ENCODE data around the gene ZEB2.

Gene ZEB2

DNA sequence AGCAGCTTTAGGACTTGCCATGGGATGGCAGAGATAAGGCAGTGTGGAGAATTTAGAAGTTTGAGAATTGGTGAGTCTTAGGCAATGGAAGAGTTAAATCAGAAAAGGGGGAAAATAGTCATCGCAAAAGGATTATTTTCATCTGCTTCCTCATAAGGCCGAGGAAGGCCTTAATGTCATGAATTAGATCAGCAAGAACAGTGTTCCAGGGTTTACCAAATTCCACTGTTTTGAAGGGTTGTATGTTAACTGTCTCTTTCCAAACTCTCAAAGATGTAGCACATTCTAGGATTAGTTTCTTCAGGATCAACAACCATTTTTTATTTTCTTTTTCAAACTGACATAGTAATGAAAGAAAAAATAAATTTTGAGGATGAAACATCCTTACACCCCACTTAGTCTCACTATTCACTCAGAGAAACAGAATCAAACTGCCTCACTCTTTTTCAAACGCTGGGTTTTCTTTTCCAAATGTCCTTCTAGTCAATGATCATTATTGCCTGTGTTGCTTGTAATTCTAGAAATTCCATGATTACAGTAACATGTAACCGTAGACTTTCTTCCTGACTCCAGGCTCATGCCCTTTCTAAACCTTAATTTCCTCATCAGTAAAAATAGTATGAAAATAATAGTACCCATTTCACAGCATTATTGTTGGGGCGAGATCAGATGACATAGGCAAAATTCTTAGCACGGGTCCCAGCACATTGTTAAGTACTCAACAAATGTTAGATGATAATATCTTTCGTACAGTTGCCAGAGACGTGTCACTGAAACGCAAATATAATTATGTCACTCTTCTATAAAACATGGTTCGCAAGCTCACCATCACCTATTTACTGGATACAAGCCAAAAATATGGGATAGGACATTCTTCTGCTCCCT lies 23.6 kb downstream of the ZEB2 start:
- DNase-seq (ENCODE audit: extremely low read depth in 1 of 2, low read depth in 1 of 2) = no peak

DNA sequence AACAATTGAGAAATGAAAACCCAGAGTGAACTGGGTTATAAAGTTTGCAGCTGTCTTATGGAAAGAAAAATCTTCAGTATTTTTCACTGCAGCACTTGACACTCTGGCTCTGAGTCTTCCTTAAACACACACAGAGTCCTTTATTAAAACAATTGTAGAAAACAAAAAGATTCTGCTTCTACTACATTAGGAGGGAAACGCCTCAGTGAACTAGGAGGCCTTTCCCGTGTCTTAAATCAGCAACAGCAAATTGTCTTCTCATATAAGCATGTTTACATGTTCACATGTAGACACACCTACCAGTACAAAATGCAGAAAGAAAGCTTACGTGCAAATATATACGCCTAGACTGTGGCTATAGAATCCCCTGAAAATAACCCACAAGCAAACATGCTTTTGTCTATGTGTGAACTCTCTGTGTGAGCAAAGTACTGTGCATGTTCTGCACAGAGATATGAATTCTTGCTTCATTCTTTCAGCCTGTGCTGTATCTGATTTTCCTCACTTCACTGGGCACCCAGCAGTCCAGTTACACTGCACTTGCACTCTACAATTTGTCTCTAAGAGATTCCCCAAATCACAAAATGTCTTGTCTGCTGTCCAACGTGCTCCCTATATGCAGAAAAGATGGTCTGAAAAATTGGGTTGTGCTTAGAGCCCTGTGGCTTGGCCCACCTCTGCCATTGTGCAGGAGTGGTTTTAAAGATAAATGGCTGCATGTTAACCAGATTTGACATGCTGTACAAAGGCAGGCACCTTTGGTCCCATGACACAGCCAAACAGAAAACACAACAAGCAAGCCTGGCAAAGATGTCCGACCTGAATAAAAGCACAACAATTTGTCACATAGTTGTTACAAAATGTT lies 24.5 kb downstream of the ZEB2 start:
- no peak for DNase-seq (ENCODE audit: extremely low read depth in 1 of 2, low read depth in 1 of 2)

DNA sequence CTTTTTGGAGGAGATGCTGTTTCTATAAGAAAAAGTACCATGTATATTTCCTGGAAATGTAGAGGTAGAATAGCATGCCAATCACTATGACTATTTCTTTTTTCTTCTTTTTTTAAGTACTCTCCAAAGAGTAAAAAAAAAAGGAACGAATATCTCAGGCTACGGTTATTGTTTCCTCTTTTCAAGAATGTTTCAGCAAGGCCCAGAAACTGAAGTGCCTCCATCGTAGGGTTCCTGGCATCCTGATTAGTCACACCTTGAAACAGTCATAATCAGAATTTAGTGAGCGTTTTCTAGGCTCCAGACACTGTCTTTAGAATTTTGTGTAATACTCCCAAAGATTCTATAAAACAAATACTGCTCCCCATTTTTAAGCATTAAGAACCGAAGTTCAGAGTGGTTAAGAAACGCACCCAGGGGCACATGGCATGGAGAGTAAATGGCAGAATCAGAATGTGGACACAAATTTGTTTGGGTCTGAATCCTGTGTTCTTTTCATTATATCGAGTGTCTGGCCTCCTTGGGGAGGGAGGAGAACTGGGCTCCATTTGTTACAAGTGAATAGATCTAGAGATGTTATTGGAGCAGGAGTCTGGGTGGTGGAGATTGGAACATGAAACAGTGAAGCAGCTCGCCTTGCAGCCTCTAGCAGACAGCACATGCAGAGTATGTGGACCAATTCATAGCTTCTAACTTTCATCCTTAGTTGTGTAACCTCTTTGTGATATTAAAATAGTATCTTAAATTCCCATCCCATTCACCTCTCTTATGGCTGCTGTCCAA lies 26.7 kb downstream of the ZEB2 start:
- DNase-seq (ENCODE audit: extremely low read depth in 1 of 2, low read depth in 1 of 2) = no peak

DNA sequence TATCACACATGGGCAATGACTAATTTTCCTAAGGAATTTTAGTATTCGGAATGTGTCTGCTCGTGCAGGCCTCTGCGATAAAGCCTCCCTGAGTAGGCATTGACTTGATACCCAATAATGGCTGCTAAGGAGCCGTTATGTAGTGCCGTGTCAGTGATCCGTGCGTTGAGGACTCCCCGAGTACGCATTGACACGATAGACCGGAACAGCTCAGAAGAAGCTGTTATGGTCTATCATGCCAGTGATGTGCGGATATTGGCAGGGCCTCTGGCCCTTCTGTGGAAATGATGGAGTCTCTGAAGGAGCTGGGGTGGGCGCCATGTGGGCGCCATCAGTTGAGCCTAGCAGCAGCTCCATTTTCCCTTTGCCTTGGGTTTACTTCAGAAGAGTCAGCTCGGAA lies 29.1 kb downstream of the ZEB2 start:
- DNase-seq (ENCODE audit: extremely low read depth in 1 of 2, low read depth in 1 of 2) = no peak

DNA sequence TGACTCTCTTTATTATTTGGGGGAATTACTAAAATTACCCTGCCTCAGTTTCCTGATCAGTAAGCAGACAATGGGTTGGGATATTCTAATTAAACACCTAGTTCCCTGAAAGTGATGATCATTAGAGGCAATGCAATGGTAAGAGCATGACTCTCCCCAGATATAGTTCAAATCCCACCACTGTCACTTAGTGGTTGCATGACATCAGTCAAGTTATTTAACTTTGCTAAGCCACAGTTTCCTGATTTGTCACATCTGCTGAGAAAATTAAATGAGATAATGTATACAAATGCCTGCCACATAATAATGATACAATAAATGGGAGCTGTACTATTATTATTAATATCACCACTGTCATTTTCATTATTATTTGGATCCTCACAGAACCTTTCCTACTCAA lies 29.9 kb downstream of the ZEB2 start:
- no peak for DNase-seq (ENCODE audit: extremely low read depth in 1 of 2, low read depth in 1 of 2)

DNA sequence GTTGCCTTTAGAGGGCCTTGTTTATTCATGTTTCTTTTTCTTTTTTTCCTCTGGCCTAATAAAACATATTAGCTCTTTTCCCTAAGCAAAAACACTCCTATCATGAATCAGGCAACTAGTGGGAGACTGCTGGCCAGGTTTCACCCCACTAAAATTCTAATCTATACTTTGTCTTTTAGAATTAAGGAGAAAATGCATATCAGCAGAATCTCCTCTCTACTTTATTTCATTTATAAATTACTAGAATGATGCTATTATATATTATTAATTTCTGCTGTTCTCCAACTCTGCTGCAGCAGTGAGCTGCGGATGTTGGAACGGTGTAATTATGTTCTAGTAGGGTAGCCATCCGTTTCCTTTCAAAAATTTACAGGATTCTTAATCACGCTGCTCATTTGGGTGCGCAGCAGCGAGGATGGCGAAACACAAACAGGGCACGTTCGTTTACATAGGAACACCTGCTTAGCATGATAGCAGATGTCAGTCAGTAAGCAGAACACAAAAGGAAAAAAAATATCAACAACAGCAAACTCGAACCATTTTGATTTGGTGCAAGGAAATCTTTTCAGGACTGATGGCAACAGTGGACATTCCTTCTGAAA lies 30.5 kb downstream of the ZEB2 start:
- no peak for DNase-seq (ENCODE audit: extremely low read depth in 1 of 2, low read depth in 1 of 2)

DNA sequence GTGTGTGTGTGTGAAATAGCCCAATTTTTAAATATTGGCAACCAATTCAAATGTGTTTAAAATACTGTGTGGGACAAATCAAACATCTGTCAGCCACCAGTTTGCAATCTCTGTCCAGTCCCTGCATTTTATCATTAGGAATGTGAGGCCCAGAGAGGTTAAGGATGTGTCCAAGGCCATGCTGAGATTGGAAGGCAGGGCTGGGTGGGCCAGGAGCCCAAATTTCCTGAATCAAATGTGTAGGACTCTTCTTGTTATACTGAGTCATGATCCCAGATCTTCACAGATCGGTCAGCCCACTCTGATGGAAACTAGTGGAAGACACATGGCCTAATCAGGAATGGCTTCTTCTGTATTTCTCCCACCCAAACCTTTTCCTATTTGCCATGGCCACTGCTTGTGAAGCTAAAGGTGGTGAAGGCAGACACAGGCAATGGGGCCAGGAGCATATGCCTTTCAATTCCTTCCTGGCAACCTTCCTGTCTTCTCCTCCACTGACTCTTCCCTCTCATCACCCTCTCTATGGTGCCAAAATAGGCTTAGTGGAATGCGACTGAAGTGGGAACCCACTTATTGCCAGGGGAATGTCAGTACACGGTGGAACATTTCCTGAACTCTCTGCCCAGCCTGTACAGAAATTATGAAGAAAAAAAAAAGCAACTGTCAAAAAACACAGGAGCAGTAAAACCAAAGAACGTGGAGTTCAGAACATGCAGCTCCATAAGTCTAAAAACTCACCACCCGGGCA lies 35.5 kb downstream of the ZEB2 start:
- no peak for DNase-seq (ENCODE audit: extremely low read depth in 1 of 2, low read depth in 1 of 2)

DNA sequence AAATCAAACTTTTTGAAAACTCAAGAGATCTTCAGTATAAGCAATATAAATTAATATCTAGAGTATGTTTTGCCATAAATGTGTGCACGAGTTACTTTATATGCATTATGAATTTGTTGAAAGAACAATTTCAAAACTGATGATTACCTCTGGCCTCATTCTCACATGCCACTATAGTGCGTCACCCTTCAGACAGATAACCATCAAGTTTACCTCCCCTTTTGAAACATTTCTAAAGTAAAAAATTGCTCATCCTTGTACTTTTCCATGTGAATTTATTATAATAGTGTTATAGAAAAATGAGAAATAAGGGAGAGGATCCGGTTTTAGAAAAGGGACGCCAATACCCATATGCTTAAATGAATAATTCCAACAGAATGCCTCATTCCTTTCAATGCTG lies 38.3 kb downstream of the ZEB2 start:
- DNase-seq (ENCODE audit: extremely low read depth in 1 of 2, low read depth in 1 of 2) = no peak

DNA sequence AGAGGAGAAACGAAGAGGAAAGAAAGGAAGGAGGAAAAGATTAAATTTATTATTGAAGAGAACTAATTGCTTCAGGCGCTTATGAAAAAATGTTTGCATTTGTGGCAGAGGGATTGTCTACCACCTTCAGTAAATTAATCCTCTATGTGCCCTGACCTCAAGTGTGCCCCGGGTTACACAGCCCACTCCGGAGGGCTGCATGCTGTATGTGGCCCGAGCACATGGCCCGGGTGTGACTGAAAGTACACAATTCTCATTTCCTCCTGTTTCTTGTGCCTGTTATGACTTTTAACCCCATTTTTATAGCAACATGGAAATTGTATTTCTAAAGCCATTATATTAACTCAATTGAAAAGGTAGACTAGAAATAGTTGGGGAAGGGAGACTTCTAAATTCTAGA lies 38.8 kb downstream of the ZEB2 start:
- DNase-seq (ENCODE audit: extremely low read depth in 1 of 2, low read depth in 1 of 2) = no peak

DNA sequence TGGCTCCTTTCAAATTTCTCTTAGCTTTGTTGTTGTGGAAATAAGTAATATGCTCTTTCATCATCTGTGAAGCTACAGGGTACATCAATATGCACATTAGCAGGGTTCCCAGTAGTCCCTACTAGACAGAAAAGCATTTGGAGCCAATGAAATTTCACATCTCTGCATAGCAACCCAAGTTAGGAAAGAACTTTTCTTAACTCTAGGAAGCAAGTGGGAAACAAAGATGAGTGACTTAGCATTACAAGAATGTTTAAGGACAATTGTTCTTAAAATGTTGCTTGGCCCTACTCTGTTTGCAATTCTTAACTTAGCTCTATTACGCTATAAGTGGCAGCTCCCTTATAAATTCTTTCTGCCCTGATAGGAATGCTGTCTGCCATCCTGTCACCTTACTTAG lies 39.6 kb downstream of the ZEB2 start:
- DNase-seq (ENCODE audit: extremely low read depth in 1 of 2, low read depth in 1 of 2) = no peak

DNA sequence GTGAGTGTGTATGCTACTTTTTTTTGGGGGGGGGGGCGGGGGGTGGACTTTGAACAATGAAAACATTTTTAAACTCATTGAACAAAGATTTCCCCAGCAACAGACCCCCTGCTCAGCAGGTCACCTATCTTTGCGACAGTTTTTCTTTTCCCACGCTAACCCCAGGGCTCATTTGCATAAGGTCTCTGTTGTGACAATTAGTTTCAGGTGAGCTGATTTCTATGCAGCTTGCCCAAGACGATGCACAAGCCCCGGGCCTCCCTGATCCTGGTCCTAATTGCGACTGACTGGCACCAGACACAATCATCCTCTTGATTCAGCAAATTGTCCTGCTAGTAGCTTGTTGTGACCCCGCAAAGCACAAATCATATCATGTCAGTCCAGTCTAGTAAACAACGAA lies 40.3 kb downstream of the ZEB2 start:
- no peak for DNase-seq (ENCODE audit: extremely low read depth in 1 of 2, low read depth in 1 of 2)

DNA sequence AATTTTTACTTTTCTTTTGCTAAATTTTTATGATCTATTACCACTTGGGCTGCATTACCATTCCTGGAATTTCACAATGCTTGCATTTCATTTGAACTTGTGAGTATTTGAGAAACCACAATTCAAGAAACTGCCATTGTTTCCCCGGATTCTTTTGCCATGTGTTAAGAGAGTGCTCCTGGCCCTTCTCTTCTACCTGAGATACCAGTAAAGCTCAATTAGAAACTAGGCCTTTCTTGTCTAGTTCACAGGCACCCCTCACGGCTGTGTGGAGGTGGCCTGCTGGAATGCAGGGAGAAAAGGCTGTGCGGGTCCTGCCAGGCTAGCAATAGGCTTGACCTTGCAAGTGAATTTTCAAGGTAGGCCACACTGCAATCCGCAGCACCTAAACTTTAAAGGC lies 40.8 kb downstream of the ZEB2 start:
- no peak for DNase-seq (ENCODE audit: extremely low read depth in 1 of 2, low read depth in 1 of 2)

DNA sequence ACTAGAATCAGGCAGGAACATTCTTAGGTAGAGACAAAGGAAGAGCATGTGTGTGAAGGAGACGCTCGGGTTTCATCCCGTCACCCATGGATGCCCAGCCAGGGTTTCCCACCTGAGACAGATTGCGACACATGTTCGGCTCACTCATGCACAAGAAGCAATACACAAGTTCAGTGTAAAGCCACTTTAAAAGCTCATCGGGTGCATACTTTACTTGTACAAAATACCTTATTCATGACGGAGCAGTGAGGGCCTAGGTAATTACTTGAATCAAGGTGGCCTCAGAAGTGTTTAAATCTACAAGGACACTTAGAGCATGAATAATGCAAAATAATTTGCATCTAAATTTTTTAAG lies 42.0 kb downstream of the ZEB2 start:
- DNase-seq (ENCODE audit: extremely low read depth in 1 of 2, low read depth in 1 of 2) = no peak

DNA sequence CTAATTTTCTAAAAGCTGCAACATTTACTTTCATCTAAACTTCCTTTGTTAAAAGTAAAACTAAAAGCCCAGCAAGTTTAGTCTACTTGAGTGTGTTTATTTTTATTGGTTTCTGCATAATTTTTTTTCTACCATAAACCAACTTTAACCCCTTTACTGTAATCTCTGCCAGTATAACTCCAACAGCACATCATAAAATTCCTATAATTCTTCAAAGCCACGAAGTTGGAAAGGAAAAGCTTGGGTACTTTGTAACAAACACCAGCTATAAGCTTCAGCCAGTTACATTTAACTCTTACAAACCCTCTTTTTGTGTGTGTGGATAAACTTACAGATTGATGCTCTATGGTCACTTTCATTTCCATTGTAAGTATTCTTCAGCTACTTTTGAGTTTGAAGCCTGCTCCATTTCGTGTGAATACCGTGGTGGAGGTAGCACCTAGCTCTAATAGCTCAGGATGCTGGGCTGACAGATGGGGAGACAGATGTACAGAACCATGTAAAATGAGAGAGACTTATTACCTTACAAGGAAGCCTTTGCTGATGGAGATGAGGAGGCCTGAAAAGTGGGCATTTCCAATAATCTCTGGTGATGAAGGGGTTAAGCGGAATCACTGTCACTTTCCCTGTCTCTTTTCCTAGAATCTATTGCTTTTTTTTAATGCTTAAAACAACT lies 42.5 kb downstream of the ZEB2 start:
- no peak for DNase-seq (ENCODE audit: extremely low read depth in 1 of 2, low read depth in 1 of 2)

DNA sequence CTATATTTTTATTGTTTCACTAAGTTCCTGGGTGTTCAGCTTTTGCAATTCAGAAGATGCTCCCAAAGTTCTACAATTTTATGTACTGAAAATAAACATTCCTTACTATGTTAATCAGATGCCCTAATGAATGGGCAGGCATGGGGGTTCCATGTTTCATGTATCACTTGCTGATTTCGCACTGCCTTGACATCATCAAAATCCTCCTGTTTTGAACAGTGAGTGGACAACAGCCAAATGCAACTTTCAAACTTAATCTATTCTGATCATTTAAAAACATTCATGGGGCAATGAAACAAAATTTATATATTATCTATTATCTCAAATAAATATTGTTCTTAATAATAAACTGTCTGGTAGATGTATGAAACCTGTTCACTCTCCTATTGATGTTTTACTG lies 43.2 kb downstream of the ZEB2 start:
- no peak for DNase-seq (ENCODE audit: extremely low read depth in 1 of 2, low read depth in 1 of 2)

DNA sequence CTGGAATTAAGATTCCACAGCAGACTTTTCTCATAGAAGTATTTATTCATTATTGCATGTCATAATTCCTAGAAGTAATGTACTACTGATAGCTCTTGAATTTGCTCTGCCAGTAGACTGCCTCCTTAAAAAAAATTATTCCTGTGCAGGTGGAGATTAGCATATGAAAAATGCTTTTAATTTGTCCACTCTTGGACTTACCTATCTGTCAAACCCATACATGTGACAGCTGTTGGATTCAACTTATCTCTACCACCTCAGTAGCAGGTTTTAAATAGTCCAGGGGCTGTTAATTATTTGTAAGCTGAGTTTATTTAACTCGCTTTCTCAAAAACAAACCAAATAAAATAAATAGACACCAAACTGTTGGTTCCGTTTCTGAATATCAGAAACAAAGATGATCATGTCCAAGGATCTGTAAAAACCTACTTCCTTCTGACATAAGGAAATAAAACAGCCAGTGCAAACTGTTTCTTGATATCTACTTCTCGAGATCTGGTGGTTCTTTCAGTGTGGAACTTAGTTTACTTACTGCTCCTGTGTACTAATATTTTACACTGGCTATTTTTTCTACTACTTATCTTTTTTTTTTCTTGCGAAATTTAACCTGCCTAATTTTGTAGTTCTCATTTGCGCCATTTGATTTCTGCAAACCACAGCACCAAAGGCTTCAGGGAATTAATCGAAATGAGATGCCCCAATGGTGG lies 44.2 kb downstream of the ZEB2 start:
- DNase-seq (ENCODE audit: extremely low read depth in 1 of 2, low read depth in 1 of 2) = no peak

DNA sequence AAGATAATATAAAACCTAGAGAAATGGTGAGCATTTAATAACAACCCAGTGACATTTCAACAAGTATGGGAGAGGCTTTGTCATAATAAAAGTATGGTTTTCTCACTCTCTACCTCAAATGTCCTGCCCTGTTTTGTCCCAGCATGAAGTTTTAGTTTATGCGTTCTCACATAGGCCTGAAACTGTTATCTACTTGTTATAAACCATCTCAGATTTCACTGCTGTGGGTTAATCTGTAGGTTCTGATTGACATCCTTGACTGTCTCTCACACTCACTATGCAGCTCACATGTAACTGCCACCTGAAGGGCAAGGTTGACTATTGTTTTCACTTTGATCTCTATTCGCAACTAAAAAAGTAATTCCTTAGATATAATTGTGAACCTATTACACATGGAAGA lies 44.9 kb downstream of the ZEB2 start:
- no peak for DNase-seq (ENCODE audit: extremely low read depth in 1 of 2, low read depth in 1 of 2)

DNA sequence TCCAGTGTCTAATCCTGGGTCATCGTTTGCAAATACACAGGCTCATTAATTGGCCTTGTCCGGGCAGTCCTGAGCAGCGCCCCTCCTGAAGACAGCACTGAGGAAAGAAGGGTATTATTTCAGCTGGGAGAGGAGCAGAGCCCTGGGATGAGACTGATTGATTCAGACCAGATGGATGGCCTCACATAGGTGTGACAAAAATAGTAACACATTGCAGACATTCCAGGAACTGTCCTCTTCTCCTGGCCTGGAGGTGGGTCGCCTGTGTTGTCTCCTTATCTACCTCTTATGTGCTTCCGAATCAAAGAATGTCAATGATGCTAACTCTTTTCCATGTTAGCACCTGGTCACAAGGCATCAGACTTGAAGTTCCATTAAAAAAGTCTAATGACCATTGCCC lies 45.9 kb downstream of the ZEB2 start:
- DNase-seq (ENCODE audit: extremely low read depth in 1 of 2, low read depth in 1 of 2) = no peak

DNA sequence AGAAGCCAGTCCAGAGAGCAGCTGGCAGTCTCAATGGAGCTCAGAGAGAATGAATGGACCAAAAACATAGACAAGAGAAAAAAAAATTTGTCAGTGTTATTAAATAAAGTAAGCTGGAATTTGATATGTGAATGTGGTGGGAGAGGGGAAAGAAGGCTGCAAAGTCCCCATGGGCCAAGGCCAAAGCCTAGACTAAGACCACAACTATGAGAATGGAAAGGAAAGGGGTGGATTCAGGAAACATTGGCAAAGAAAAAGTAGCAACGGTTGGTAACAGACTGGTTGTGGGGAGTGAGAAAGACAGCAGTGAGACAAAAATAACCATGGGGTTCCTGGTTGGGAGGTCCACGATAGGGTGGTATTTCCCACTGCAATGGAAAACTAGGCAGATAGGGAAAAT lies 47.0 kb downstream of the ZEB2 start:
- no peak for DNase-seq (ENCODE audit: extremely low read depth in 1 of 2, low read depth in 1 of 2)

All from activated CD8-positive, alpha-beta memory T cell treated with anti-CD3 and anti-CD28 coated beads for 1 hour (primary cell).